Upper lobe of left lung (tissue), 4 donors: ENCODE data around the gene MAN1A2.

ENCODE experiments used
- EP300 ChIP-seq, 4 donors: sonication (generic); formaldehyde crosslinking; IDR thresholded peaks; one replicate each; pipeline ENCODE4 v1.5.1; 2017; ENCODE audit warnings: antibody characterized with exemption in 4 of 4, control low read depth in 2 of 4
- POLR2A ChIP-seq, 4 donors: fragments of 450-650 bp; IDR thresholded peaks; one replicate each; pipeline ENCODE4 v1.5.1; 2016 to 2017; ENCODE audit warnings: antibody characterized with exemption in 4 of 4, mild to moderate bottlenecking in 2 of 4
- POLR2AphosphoS5 ChIP-seq, 2 donors: sonication (generic); formaldehyde crosslinking; IDR thresholded peaks; one replicate each; pipeline ENCODE4 v1.5.1; 2017; ENCODE audit warnings: antibody characterized with exemption in 2 of 2
- TF ChIP-seq, protein P1 (sequence below), 6 experiments: fragments of 450-650 bp in 4 of 6; fragments of 200-600 bp in 2 of 6; sonication (generic) in 2 of 6; IDR thresholded peaks; one replicate each; pipeline ENCODE4 v1.5.1; 2016 to 2019; ENCODE audit warnings: antibody characterized with exemption in 6 of 6

DNA sequence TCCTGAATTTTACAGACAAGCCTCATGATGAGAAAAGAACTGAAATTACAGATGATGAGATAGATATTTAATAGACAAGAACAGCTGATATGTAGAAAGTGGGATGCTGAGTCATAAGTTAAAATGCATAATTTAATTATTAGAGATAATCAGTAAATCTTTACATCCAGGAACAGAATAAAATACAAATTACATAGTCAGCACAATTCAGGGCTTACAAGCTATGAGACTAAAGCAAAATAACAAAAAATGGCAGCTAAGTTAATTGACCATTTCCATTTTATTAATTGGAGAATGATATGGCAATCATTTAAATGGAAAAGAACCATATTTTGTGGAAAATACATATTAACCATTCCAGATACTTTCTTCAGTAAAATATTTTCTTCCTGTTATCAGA, 40.2 kb upstream of the MAN1A2 start:
- TF ChIP-seq EP300 (IDR thresholded peaks at IDR 0.05) (no peak), POLR2AphosphoS5 (IDR thresholded peaks at IDR 0.05) (no peak), POLR2A (IDR thresholded peaks at IDR 0.05) (no peak)
- TF ChIP-seq, protein P1, sequence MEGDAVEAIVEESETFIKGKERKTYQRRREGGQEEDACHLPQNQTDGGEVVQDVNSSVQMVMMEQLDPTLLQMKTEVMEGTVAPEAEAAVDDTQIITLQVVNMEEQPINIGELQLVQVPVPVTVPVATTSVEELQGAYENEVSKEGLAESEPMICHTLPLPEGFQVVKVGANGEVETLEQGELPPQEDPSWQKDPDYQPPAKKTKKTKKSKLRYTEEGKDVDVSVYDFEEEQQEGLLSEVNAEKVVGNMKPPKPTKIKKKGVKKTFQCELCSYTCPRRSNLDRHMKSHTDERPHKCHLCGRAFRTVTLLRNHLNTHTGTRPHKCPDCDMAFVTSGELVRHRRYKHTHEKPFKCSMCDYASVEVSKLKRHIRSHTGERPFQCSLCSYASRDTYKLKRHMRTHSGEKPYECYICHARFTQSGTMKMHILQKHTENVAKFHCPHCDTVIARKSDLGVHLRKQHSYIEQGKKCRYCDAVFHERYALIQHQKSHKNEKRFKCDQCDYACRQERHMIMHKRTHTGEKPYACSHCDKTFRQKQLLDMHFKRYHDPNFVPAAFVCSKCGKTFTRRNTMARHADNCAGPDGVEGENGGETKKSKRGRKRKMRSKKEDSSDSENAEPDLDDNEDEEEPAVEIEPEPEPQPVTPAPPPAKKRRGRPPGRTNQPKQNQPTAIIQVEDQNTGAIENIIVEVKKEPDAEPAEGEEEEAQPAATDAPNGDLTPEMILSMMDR (IDR thresholded peaks at IDR 0.05) = no peak
